Uterus (tissue), 2 donors: ENCODE results near the gene SLC22A2.

Experiments used
- POLR2A ChIP-seq, 2 donors: fragments of 450-650 bp; IDR thresholded peaks; one replicate each; pipeline ENCODE4 v1.6.1; 2016; ENCODE audit warnings: antibody characterized with exemption in 2 of 2, mild to moderate bottlenecking in 1 of 2, moderate library complexity in 1 of 2
- TF ChIP-seq, protein P1 (sequence below), 4 experiments: fragments of 200-600 bp in 2 of 4; fragments of 450-650 bp in 2 of 4; sonication (generic) in 2 of 4; IDR thresholded peaks; one replicate each; pipeline ENCODE4 v1.5.1; 2016 to 2019; ENCODE audit warnings: antibody characterized with exemption in 4 of 4, mild to moderate bottlenecking in 2 of 4, moderate library complexity in 1 of 4

DNA sequence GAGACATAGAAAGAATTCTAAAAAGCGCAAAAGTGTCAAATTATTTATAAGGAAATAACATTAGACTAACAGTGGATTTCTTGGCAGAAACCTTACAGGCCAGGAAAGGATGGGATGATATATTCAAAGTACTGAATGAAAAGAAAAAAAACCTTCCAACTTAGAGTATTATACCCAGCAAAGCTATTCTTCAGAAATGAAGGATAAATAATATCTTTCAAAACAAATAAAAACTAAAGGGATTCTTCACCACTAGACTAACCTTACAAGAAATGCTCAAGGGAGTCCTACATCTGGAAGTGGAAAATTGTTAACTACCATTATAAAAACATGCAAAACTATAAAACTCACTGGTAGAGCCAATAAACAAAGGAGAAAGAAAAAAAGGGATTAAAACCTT is 65.8 kb downstream of the SLC22A2 start:
- TF ChIP-seq, protein P1, sequence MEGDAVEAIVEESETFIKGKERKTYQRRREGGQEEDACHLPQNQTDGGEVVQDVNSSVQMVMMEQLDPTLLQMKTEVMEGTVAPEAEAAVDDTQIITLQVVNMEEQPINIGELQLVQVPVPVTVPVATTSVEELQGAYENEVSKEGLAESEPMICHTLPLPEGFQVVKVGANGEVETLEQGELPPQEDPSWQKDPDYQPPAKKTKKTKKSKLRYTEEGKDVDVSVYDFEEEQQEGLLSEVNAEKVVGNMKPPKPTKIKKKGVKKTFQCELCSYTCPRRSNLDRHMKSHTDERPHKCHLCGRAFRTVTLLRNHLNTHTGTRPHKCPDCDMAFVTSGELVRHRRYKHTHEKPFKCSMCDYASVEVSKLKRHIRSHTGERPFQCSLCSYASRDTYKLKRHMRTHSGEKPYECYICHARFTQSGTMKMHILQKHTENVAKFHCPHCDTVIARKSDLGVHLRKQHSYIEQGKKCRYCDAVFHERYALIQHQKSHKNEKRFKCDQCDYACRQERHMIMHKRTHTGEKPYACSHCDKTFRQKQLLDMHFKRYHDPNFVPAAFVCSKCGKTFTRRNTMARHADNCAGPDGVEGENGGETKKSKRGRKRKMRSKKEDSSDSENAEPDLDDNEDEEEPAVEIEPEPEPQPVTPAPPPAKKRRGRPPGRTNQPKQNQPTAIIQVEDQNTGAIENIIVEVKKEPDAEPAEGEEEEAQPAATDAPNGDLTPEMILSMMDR (IDR thresholded peaks at IDR 0.05), result no peak
- no peak for TF ChIP-seq POLR2A (IDR thresholded peaks at IDR 0.05)
